SK-N-SH (cell line): Measurements from ENCODE around the gene ANLN.

Experiments used
- CHD2 ChIP-seq: fragments of 150-350 bp; IDR thresholded peaks from 2 replicates; pipeline ENCODE4 v1.6.1; 2018; ENCODE audit warnings: low read length; ENCODE audit not compliant: partially characterized antibody
- EP300 ChIP-seq, 2 experiments: IDR thresholded peaks; 2 replicates each; pipeline versions ENCODE4 v1.4.0 to v1.6.1; 2012; ENCODE audit warnings: borderline replicate concordance in 1 of 2, low read depth in 1 of 2, low read length in 1 of 2
- EZH2phosphoT487 ChIP-seq: fragments of 200-600 bp; sonication (generic); IDR thresholded peaks from 2 replicates; pipeline ENCODE4 v1.6.1; 2017; ENCODE audit warnings: low read depth, mixed run types, mild to moderate bottlenecking, antibody characterized with exemption, moderate library complexity, borderline replicate concordance
- FOXM1 ChIP-seq: IDR thresholded peaks from 2 replicates; pipeline ENCODE4 v1.4.0; 2012; ENCODE audit warnings: low read depth, mild to moderate bottlenecking
- POLR2AphosphoS5 ChIP-seq: IDR thresholded peaks from 2 replicates; pipeline ENCODE4 v1.6.1; 2012; ENCODE audit warnings: low read depth, low read length
- TAF1 ChIP-seq: IDR thresholded peaks from 2 replicates; pipeline ENCODE4 v1.6.1; 2012; ENCODE audit warnings: low read depth, mild to moderate bottlenecking, low read length, moderate library complexity, borderline replicate concordance
- TF ChIP-seq, protein P1 (sequence below): fragments of 200-600 bp; sonication (generic); IDR thresholded peaks from 2 replicates; pipeline ENCODE4 v1.6.1; 2017; ENCODE audit warnings: antibody characterized with exemption, mild to moderate bottlenecking, moderate library complexity
- TF ChIP-seq, protein P2 (sequence below): IDR thresholded peaks from 2 replicates; pipeline ENCODE4 v1.6.1; 2012; ENCODE audit warnings: mild to moderate bottlenecking, low read depth, low read length, moderate library complexity

DNA sequence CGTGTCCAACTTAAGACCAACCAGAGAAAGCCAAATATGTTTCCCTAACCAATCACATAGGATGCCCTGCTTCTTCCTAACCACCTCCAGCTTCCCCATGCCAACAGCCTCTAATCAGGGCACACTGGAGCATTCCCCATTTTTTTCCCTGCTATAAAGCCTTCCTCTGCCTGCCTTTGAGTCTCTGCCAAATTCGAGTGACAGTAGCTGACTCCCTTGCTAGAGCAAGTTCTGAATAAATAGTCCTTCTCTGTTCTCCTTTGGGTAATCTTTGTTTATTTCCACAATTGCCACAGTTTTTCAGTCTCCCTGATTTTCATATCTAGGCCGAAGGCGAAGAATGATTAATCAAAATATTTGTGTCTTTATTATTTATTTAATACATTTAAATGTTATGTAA, 96.7 kb downstream of the ANLN start:
- TF ChIP-seq, protein P1, sequence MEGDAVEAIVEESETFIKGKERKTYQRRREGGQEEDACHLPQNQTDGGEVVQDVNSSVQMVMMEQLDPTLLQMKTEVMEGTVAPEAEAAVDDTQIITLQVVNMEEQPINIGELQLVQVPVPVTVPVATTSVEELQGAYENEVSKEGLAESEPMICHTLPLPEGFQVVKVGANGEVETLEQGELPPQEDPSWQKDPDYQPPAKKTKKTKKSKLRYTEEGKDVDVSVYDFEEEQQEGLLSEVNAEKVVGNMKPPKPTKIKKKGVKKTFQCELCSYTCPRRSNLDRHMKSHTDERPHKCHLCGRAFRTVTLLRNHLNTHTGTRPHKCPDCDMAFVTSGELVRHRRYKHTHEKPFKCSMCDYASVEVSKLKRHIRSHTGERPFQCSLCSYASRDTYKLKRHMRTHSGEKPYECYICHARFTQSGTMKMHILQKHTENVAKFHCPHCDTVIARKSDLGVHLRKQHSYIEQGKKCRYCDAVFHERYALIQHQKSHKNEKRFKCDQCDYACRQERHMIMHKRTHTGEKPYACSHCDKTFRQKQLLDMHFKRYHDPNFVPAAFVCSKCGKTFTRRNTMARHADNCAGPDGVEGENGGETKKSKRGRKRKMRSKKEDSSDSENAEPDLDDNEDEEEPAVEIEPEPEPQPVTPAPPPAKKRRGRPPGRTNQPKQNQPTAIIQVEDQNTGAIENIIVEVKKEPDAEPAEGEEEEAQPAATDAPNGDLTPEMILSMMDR, result no peak
- TF ChIP-seq TAF1, result no peak
- TF ChIP-seq EP300 (IDR thresholded peaks at IDR 0.05; ENCODE audit: borderline replicate concordance in 1 of 2, low read depth in 1 of 2, low read length in 1 of 2), result no peak
- TF ChIP-seq, protein P2, sequence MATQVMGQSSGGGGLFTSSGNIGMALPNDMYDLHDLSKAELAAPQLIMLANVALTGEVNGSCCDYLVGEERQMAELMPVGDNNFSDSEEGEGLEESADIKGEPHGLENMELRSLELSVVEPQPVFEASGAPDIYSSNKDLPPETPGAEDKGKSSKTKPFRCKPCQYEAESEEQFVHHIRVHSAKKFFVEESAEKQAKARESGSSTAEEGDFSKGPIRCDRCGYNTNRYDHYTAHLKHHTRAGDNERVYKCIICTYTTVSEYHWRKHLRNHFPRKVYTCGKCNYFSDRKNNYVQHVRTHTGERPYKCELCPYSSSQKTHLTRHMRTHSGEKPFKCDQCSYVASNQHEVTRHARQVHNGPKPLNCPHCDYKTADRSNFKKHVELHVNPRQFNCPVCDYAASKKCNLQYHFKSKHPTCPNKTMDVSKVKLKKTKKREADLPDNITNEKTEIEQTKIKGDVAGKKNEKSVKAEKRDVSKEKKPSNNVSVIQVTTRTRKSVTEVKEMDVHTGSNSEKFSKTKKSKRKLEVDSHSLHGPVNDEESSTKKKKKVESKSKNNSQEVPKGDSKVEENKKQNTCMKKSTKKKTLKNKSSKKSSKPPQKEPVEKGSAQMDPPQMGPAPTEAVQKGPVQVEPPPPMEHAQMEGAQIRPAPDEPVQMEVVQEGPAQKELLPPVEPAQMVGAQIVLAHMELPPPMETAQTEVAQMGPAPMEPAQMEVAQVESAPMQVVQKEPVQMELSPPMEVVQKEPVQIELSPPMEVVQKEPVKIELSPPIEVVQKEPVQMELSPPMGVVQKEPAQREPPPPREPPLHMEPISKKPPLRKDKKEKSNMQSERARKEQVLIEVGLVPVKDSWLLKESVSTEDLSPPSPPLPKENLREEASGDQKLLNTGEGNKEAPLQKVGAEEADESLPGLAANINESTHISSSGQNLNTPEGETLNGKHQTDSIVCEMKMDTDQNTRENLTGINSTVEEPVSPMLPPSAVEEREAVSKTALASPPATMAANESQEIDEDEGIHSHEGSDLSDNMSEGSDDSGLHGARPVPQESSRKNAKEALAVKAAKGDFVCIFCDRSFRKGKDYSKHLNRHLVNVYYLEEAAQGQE, result no peak
- no peak for TF ChIP-seq POLR2AphosphoS5
- no peak for TF ChIP-seq CHD2
- TF ChIP-seq FOXM1, result no peak
- no peak for TF ChIP-seq EZH2phosphoT487
